ENCODE data around the gene MRPL14.

GRCh38 chr6:44075647-44076355, 51.5 kb downstream of the MRPL14 start:
- TF ChIP-seq CTCF (IDR thresholded peaks at IDR 0.05 in 4 of 5, conservative IDR thresholded peaks at IDR 0.05 in 1 of 5) (no peak), POLR2A (IDR thresholded peaks at IDR 0.05) (no peak)

Measured in gastrocnemius medialis (tissue), 4 donors.